ENCODE measurements around the gene DLG2. TPM values are rescaled to one million over a fixed set of nuclear protein-coding genes. Genes with fewer than 3 reads are reported as not detected.

DLG2 gene
- total and polyA plus RNA-seq, 2 donors (not counting 3 experiments of a cell fraction or from before 2014, with no cell fraction given): 0.15 to 1.1 TPM

- no peaks in the 10 kb centered on the region for H3K4me1 ChIP-seq (ENCODE audit: control insufficient read depth, extremely low read depth, insufficient read depth, low read length)
- H3K9me3 ChIP-seq (replicated peaks; ENCODE audit: control insufficient read depth, insufficient read depth, low read length): no peaks in the 10 kb centered on the region
- no peak for DNase-seq (ENCODE audit: low read depth, low spot score)
- ChIA-PET POLR2A (no interaction called here), CTCF (no interaction called here)
- no peak overlapping the region for H2AFZ ChIP-seq (ENCODE audit: low read depth, low read length)
- H3K79me2 ChIP-seq (ENCODE audit: control insufficient read depth, insufficient read depth, low read length): no peaks in the 10 kb centered on the region
- no peaks in the 10 kb centered on the region for H4K20me1 ChIP-seq (replicated peaks; ENCODE audit: control insufficient read depth, extremely low read depth, insufficient read depth, low read length)
- no peak for FAIRE-seq
- no peaks in the 10 kb centered on the region for H3K36me3 ChIP-seq (ENCODE audit: control insufficient read depth in 2 of 2, extremely low read depth in 1 of 2, insufficient read depth in 2 of 2, low read length in 2 of 2)
- H3K27ac ChIP-seq (ENCODE audit: insufficient read depth, low read depth, low read length): no peak overlapping the region
- no peaks in the 10 kb centered on the region for H3K9me1 ChIP-seq (replicated peaks; ENCODE audit: control insufficient read depth, extremely low read depth, insufficient read depth, low read length)
- H3K27me3 ChIP-seq (ENCODE audit: control insufficient read depth in 2 of 2, insufficient read depth in 2 of 2, low read length in 2 of 2): no peaks in the 10 kb centered on the region
- intact Hi-C loops (cut with micrococcal nuclease): no loop called here
- no peak overlapping the region for H3K4me3 ChIP-seq (replicated peaks in 1 of 3; ENCODE audit: insufficient read depth in 1 of 3, low read depth in 1 of 3, low read length in 3 of 3)
- no TSS peak for BruUV-seq (replicated peaks)
- dilution Hi-C loops (cut with MboI; ENCODE audit: extremely low pct_ligation_motif_present, low sequenced_read_pairs): no loop called here
- H3K9ac ChIP-seq (replicated peaks; ENCODE audit: extremely low read depth, insufficient read depth, low read length): no peak overlapping the region
- no peak overlapping the region for H3K4me2 ChIP-seq (ENCODE audit: insufficient read depth, low read length)
- TF ChIP-seq MYC (IDR thresholded peaks at IDR 0.05; ENCODE audit: low read depth, low read length): no peak
- TF ChIP-seq FOS (IDR thresholded peaks at IDR 0.05; ENCODE audit: borderline replicate concordance, insufficient read depth, low read length): no peak
- no peak for TF ChIP-seq POLR2A (IDR thresholded peaks at IDR 0.05; ENCODE audit: low read depth, low read length)
Observed at GRCh38 chr11:84438565-84438964, 1188.6 kb downstream of the DLG2 start.

GRCh38 chr11:84437071-84437980 is 1189.8 kb downstream of the DLG2 start:
- ChIA-PET POLR2A (no interaction called here), CTCF (no interaction called here)
- H2AFZ ChIP-seq (ENCODE audit: low read depth, low read length): no peak overlapping the region
- no peak for TF ChIP-seq CTCF (IDR thresholded peaks at IDR 0.05; ENCODE audit: extremely low read depth in 1 of 2, insufficient read depth in 1 of 2, low read depth in 1 of 2, low read length in 2 of 2)
- no peak for TF ChIP-seq GATA2 (IDR thresholded peaks at IDR 0.05; ENCODE audit: insufficient read depth, insufficient read length, low read depth, low read length)
- no peak for TF ChIP-seq MYC (IDR thresholded peaks at IDR 0.05; ENCODE audit: low read depth, low read length)
- TF ChIP-seq POLR2AphosphoS5 (IDR thresholded peaks at IDR 0.05; ENCODE audit: insufficient read depth, low read depth, low read length): no peak
- no peak for TF ChIP-seq EZH2 (IDR thresholded peaks at IDR 0.05; ENCODE audit: borderline replicate concordance, low read depth, low read length, severe bottlenecking)
- TF ChIP-seq FOS (IDR thresholded peaks at IDR 0.05; ENCODE audit: borderline replicate concordance, insufficient read depth, low read length): no peak
- no peak for TF ChIP-seq MAX (IDR thresholded peaks at IDR 0.05; ENCODE audit: insufficient read depth, insufficient read length)
- no peak for TF ChIP-seq JUN (IDR thresholded peaks at IDR 0.05; ENCODE audit: borderline replicate concordance, insufficient read depth, insufficient read length, low read depth)
- no peak for TF ChIP-seq POLR2A (IDR thresholded peaks at IDR 0.05; ENCODE audit: low read depth, low read length)
- DNase-seq (ENCODE audit: low read depth, low spot score): no peak
- H3K9ac ChIP-seq (replicated peaks; ENCODE audit: extremely low read depth, insufficient read depth, low read length): no peak overlapping the region
- no peaks in the 10 kb centered on the region for H3K9me3 ChIP-seq (replicated peaks; ENCODE audit: control insufficient read depth, insufficient read depth, low read length)
- dilution Hi-C loops (cut with MboI; ENCODE audit: extremely low pct_ligation_motif_present, low sequenced_read_pairs): no loop called here
- H3K27me3 ChIP-seq (ENCODE audit: control insufficient read depth in 2 of 2, insufficient read depth in 2 of 2, low read length in 2 of 2): no peaks in the 10 kb centered on the region
- no peaks in the 10 kb centered on the region for H4K20me1 ChIP-seq (replicated peaks; ENCODE audit: control insufficient read depth, extremely low read depth, insufficient read depth, low read length)
- no peaks in the 10 kb centered on the region for H3K79me2 ChIP-seq (ENCODE audit: control insufficient read depth, insufficient read depth, low read length)
- H3K4me3 ChIP-seq (replicated peaks in 1 of 3; ENCODE audit: insufficient read depth in 1 of 3, low read depth in 1 of 3, low read length in 3 of 3): no peak overlapping the region
- intact Hi-C loops (cut with micrococcal nuclease): no loop called here
- H3K36me3 ChIP-seq (ENCODE audit: control insufficient read depth in 2 of 2, extremely low read depth in 1 of 2, insufficient read depth in 2 of 2, low read length in 2 of 2): no peaks in the 10 kb centered on the region
- no peaks in the 10 kb centered on the region for H3K4me1 ChIP-seq (ENCODE audit: control insufficient read depth, extremely low read depth, insufficient read depth, low read length)
- no peaks in the 10 kb centered on the region for H3K9me1 ChIP-seq (replicated peaks; ENCODE audit: control insufficient read depth, extremely low read depth, insufficient read depth, low read length)
- no peak overlapping the region for H3K4me2 ChIP-seq (ENCODE audit: insufficient read depth, low read length)
- no TSS peak for BruUV-seq (replicated peaks)
- no peak for FAIRE-seq
- H3K27ac ChIP-seq (ENCODE audit: insufficient read depth, low read depth, low read length): no peak overlapping the region
